Measurements from ENCODE around the gene TRIM8. TPM values are rescaled to one million over a fixed set of nuclear protein-coding genes. Genes with fewer than 3 reads are reported as not detected.

TRIM8 gene
- total RNA-seq, 1 donor from 2014 or later: 44.4 TPM

- no peaks in the 10 kb centered on the region for H3K9me3 ChIP-seq (ENCODE audit: control insufficient read depth in 3 of 3, low read length in 3 of 3)
- peak overlapping the region; percentile 98 for H3K27ac ChIP-seq (ENCODE audit: low read depth, low read length)
- peaks cover 11 to 26% (median 20%) of the 10 kb centered on the region in 3 donors for H3K4me1 ChIP-seq (ENCODE audit: control insufficient read depth in 3 of 3, insufficient read depth in 3 of 3, low read length in 3 of 3)
- peak overlapping the region; percentile 81 to 97 (median 96) for H3K4me3 ChIP-seq (ENCODE audit: low read length in 3 of 3)
- H3K36me3 ChIP-seq (ENCODE audit: control insufficient read depth in 3 of 3, insufficient read depth in 3 of 3, low read length in 3 of 3): peaks cover 0 to 2% (median 0%) of the 10 kb centered on the region in 3 donors
- no peaks in the 10 kb centered on the region for H3K27me3 ChIP-seq (ENCODE audit: control insufficient read depth in 3 of 3, insufficient read depth in 3 of 3, low read length in 3 of 3)
- H3K9ac ChIP-seq (ENCODE audit: low read depth in 1 of 3, low read length in 3 of 3): peak overlapping the region; percentile 89 to 94 (median 93)
These were observed 2.2 kb upstream of the TRIM8 start for GRCh38 chr10:102641880-102642735.

- Histone ChIP-seq H3K4me1 (ENCODE audit: control insufficient read depth in 3 of 3, insufficient read depth in 3 of 3, low read length in 3 of 3) (peaks cover 18 to 33% (median 27%) of the 10 kb centered on the region in 3 donors), H3K9ac (ENCODE audit: low read depth in 1 of 3, low read length in 3 of 3) (peak overlapping the region; percentile 87 to 94 (median 93)), H3K36me3 (ENCODE audit: control insufficient read depth in 3 of 3, insufficient read depth in 3 of 3, low read length in 3 of 3) (peaks cover 0 to 3% (median 0%) of the 10 kb centered on the region in 3 donors), H3K27me3 (ENCODE audit: control insufficient read depth in 3 of 3, insufficient read depth in 3 of 3, low read length in 3 of 3) (no peaks in the 10 kb centered on the region), H3K27ac (ENCODE audit: low read depth, low read length) (peak overlapping the region; percentile 98), H3K9me3 (ENCODE audit: control insufficient read depth in 3 of 3, low read length in 3 of 3) (no peaks in the 10 kb centered on the region), H3K4me3 (ENCODE audit: low read length in 3 of 3) (peak overlapping the region; percentile 77 to 97 (median 81))
These were observed 1.4 kb upstream of the TRIM8 start for GRCh38 chr10:102642736-102643335.

GRCh38 chr10:102643336-102644065, 778 bp upstream of the TRIM8 start:
- peaks cover 0 to 7% (median 3%) of the 10 kb centered on the region in 3 donors for H3K36me3 ChIP-seq (ENCODE audit: control insufficient read depth in 3 of 3, insufficient read depth in 3 of 3, low read length in 3 of 3)
- H3K27me3 ChIP-seq (ENCODE audit: control insufficient read depth in 3 of 3, insufficient read depth in 3 of 3, low read length in 3 of 3): no peaks in the 10 kb centered on the region
- peak overlapping the region; percentile 77 to 97 (median 81) for H3K4me3 ChIP-seq (ENCODE audit: low read length in 3 of 3)
- peaks cover 25 to 40% (median 34%) of the 10 kb centered on the region in 3 donors for H3K4me1 ChIP-seq (ENCODE audit: control insufficient read depth in 3 of 3, insufficient read depth in 3 of 3, low read length in 3 of 3)
- H3K27ac ChIP-seq (ENCODE audit: low read depth, low read length): peak overlapping the region; percentile 98
- H3K9ac ChIP-seq (ENCODE audit: low read depth in 1 of 3, low read length in 3 of 3): peak overlapping the region; percentile 95 to 100 (median 98)
- H3K9me3 ChIP-seq (ENCODE audit: control insufficient read depth in 3 of 3, low read length in 3 of 3): no peaks in the 10 kb centered on the region

GRCh38 chr10:102644646-102645387, 538 bp downstream of the TRIM8 start:
- H3K27me3 ChIP-seq (ENCODE audit: control insufficient read depth in 3 of 3, insufficient read depth in 3 of 3, low read length in 3 of 3): no peaks in the 10 kb centered on the region
- H3K4me3 ChIP-seq (ENCODE audit: low read length in 3 of 3): peak overlapping the region; percentile 79 to 97 (median 81)
- H3K36me3 ChIP-seq (ENCODE audit: control insufficient read depth in 3 of 3, insufficient read depth in 3 of 3, low read length in 3 of 3): peaks cover 0 to 10% (median 6%) of the 10 kb centered on the region in 3 donors
- H3K9ac ChIP-seq (ENCODE audit: low read depth in 1 of 3, low read length in 3 of 3): peak overlapping the region; percentile 95 to 100 (median 98)
- H3K4me1 ChIP-seq (ENCODE audit: control insufficient read depth in 3 of 3, insufficient read depth in 3 of 3, low read length in 3 of 3): peaks cover 38 to 53% (median 47%) of the 10 kb centered on the region in 3 donors
- H3K9me3 ChIP-seq (ENCODE audit: control insufficient read depth in 3 of 3, low read length in 3 of 3): no peaks in the 10 kb centered on the region
- H3K27ac ChIP-seq (ENCODE audit: low read depth, low read length): peak overlapping the region; percentile 98

GRCh38 chr10:102645388-102645740, 1.1 kb downstream of the TRIM8 start:
- Histone ChIP-seq H3K27me3 (ENCODE audit: control insufficient read depth in 3 of 3, insufficient read depth in 3 of 3, low read length in 3 of 3) (no peaks in the 10 kb centered on the region), H3K4me3 (ENCODE audit: low read length in 3 of 3) (peak overlapping the region; percentile 79 to 97 (median 81)), H3K27ac (ENCODE audit: low read depth, low read length) (peak overlapping the region; percentile 98), H3K9ac (ENCODE audit: low read depth in 1 of 3, low read length in 3 of 3) (peak overlapping the region; percentile 95 to 100 (median 98)), H3K9me3 (ENCODE audit: control insufficient read depth in 3 of 3, low read length in 3 of 3) (no peaks in the 10 kb centered on the region), H3K4me1 (ENCODE audit: control insufficient read depth in 3 of 3, insufficient read depth in 3 of 3, low read length in 3 of 3) (peaks cover 43 to 58% (median 53%) of the 10 kb centered on the region in 3 donors), H3K36me3 (ENCODE audit: control insufficient read depth in 3 of 3, insufficient read depth in 3 of 3, low read length in 3 of 3) (peaks cover 1 to 10% (median 6%) of the 10 kb centered on the region in 3 donors)

GRCh38 chr10:102645741-102646609, 1.7 kb downstream of the TRIM8 start:
- Histone ChIP-seq H3K9ac (ENCODE audit: low read depth in 1 of 3, low read length in 3 of 3) (peak overlapping the region; percentile 95 to 100 (median 98)), H3K4me3 (ENCODE audit: low read length in 3 of 3) (peak overlapping the region; percentile 79 to 97 (median 81)), H3K9me3 (ENCODE audit: control insufficient read depth in 3 of 3, low read length in 3 of 3) (no peaks in the 10 kb centered on the region), H3K4me1 (ENCODE audit: control insufficient read depth in 3 of 3, insufficient read depth in 3 of 3, low read length in 3 of 3) (peaks cover 49 to 64% (median 59%) of the 10 kb centered on the region in 3 donors), H3K27ac (ENCODE audit: low read depth, low read length) (peak overlapping the region; percentile 98), H3K27me3 (ENCODE audit: control insufficient read depth in 3 of 3, insufficient read depth in 3 of 3, low read length in 3 of 3) (no peaks in the 10 kb centered on the region), H3K36me3 (ENCODE audit: control insufficient read depth in 3 of 3, insufficient read depth in 3 of 3, low read length in 3 of 3) (peaks cover 3 to 10% (median 6%) of the 10 kb centered on the region in 3 donors)

- H3K9me3 ChIP-seq (ENCODE audit: control insufficient read depth in 3 of 3, low read length in 3 of 3): no peaks in the 10 kb centered on the region
- peak overlapping the region; percentile 95 to 100 (median 98) for H3K9ac ChIP-seq (ENCODE audit: low read depth in 1 of 3, low read length in 3 of 3)
- H3K27ac ChIP-seq (ENCODE audit: low read depth, low read length): peak overlapping the region; percentile 98
- H3K27me3 ChIP-seq (ENCODE audit: control insufficient read depth in 3 of 3, insufficient read depth in 3 of 3, low read length in 3 of 3): no peaks in the 10 kb centered on the region
- H3K4me1 ChIP-seq (ENCODE audit: control insufficient read depth in 3 of 3, insufficient read depth in 3 of 3, low read length in 3 of 3): peaks cover 58 to 73% (median 64%) of the 10 kb centered on the region in 3 donors
- H3K4me3 ChIP-seq (ENCODE audit: low read length in 3 of 3): peak overlapping the region; percentile 79 to 97 (median 81)
- peaks cover 6 to 15% (median 8%) of the 10 kb centered on the region in 3 donors for H3K36me3 ChIP-seq (ENCODE audit: control insufficient read depth in 3 of 3, insufficient read depth in 3 of 3, low read length in 3 of 3)
These were observed 2.5 kb downstream of the TRIM8 start for GRCh38 chr10:102646610-102647442.
